Calu3 (cell line): Measurements from ENCODE around the gene CYTL1. TPM values are rescaled to one million over a fixed set of nuclear protein-coding genes. Genes with fewer than 3 reads are reported as not detected.

Experiments
- BruUV-seq: library from RNA; stranded (reverse); fragments of 400-500 nt; replicated peaks from 2 replicates; lab custom pipeline; 2021; lab: Mats Ljungman, UMichigan
- CTCF ChIA-PET: fragments of 300-600 bp; sonication (Branson Sonifier 250); formaldehyde crosslinking; loops from one replicate; lab custom pipeline; 2022; ENCODE audit warnings: antibody characterized with exemption; lab: Charles Lee
- DNase-seq: peaks from one replicate; pipeline ENCODE4 v3.0.0; 2022
- H3K27ac Mint-ChIP-seq: one replicate; pipeline ENCODE4 v1.8.0; 2022; ENCODE audit warnings: mixed read lengths; ENCODE audit not compliant: unreplicated experiment
- H3K27me3 Mint-ChIP-seq: one replicate; pipeline ENCODE4 v1.8.0; 2022; ENCODE audit warnings: mixed read lengths; ENCODE audit not compliant: unreplicated experiment
- H3K36me3 Mint-ChIP-seq: one replicate; pipeline ENCODE4 v1.8.0; 2022; ENCODE audit warnings: mild to moderate bottlenecking, moderate library complexity, mixed read lengths; ENCODE audit not compliant: insufficient read depth, unreplicated experiment
- H3K4me1 Mint-ChIP-seq: one replicate; pipeline ENCODE4 v1.8.0; 2022; ENCODE audit warnings: mild to moderate bottlenecking, low read depth, mixed read lengths; ENCODE audit not compliant: unreplicated experiment
- H3K4me3 Mint-ChIP-seq: one replicate; pipeline ENCODE4 v1.8.0; 2022; ENCODE audit warnings: mild to moderate bottlenecking, low read depth, moderate library complexity, mixed read lengths; ENCODE audit not compliant: unreplicated experiment
- H3K9me3 Mint-ChIP-seq: one replicate; pipeline ENCODE4 v1.8.0; 2022; ENCODE audit warnings: low read depth, mixed read lengths; ENCODE audit not compliant: unreplicated experiment
- CTCF ChIP-seq: fragments of 200-600 bp; IDR thresholded peaks from one replicate; pipeline ENCODE4 v1.8.0; 2022; ENCODE audit warnings: antibody characterized with exemption; ENCODE audit not compliant: unreplicated experiment
- intact Hi-C: fragments of 100-400 bp; cut with micrococcal nuclease; formaldehyde crosslinking; loops from one replicate; pipeline ENCODE4 v1.10.0; 2022; ENCODE audit not compliant: unreplicated experiment
- total RNA-seq: library from RNA; stranded (reverse); gene quantifications from 2 replicates; pipeline ENCODE4 v1.2.3, GENCODE V29; 2022

CYTL1 gene
- total RNA-seq, 1 experiment from 2014 or later = not detected

GRCh38 chr4:5037553-5038551 lies 18.6 kb upstream of the CYTL1 start:
- TF ChIP-seq CTCF = no peak
- CTCF ChIA-PET = interaction anchor here (0.6 kb wide), 1 partner anchor 558 kb away, joined by 4 read pairs; no protein-coding TSS in a partner anchor
- no peaks in the 10 kb centered on the region for H3K9me3 Mint-ChIP-seq
- H3K4me1 Mint-ChIP-seq = no peaks in the 10 kb centered on the region
- H3K27me3 Mint-ChIP-seq = no peaks in the 10 kb centered on the region
- DNase-seq = no peak
- intact Hi-C loops = no loop called here
- no peak overlapping the region for H3K4me3 Mint-ChIP-seq
- no TSS peak for BruUV-seq
- H3K27ac Mint-ChIP-seq = no peak overlapping the region
- H3K36me3 Mint-ChIP-seq = no peaks in the 10 kb centered on the region

GRCh38 chr4:5036239-5036638 lies 17.0 kb upstream of the CYTL1 start:
- H3K4me3 Mint-ChIP-seq = no peak overlapping the region
- no peak for DNase-seq
- no peaks in the 10 kb centered on the region for H3K4me1 Mint-ChIP-seq

GRCh38 chr4:5034206-5034605 lies 14.9 kb upstream of the CYTL1 start:
- intact Hi-C loops = no loop called here
- no peak for DNase-seq
- Mint-ChIP-seq H3K27ac (no peak overlapping the region), H3K27me3 (no peaks in the 10 kb centered on the region), H3K4me1 (no peaks in the 10 kb centered on the region), H3K36me3 (no peaks in the 10 kb centered on the region), H3K4me3 (no peak overlapping the region), H3K9me3 (peaks cover 3% of the 10 kb centered on the region)
- no TSS peak for BruUV-seq
- no peak for TF ChIP-seq CTCF
- CTCF ChIA-PET = no interaction called here

More at GRCh38 chr4:5036239-5036638, 17.0 kb upstream of the CYTL1 start:
- H3K36me3 Mint-ChIP-seq = no peaks in the 10 kb centered on the region
- no peak for TF ChIP-seq CTCF
- intact Hi-C loops = no loop called here
- H3K27ac Mint-ChIP-seq = no peak overlapping the region
- no peaks in the 10 kb centered on the region for H3K9me3 Mint-ChIP-seq
- H3K27me3 Mint-ChIP-seq = no peaks in the 10 kb centered on the region
- CTCF ChIA-PET = no interaction called here
- no TSS peak for BruUV-seq

- H3K9me3 Mint-ChIP-seq = peaks cover 3% of the 10 kb centered on the region
- no peaks in the 10 kb centered on the region for H3K4me1 Mint-ChIP-seq
- no peaks in the 10 kb centered on the region for H3K27me3 Mint-ChIP-seq
- BruUV-seq = no TSS peak
- TF ChIP-seq CTCF = no peak
- CTCF ChIA-PET = no interaction called here
- intact Hi-C loops = no loop called here
- H3K27ac Mint-ChIP-seq = no peak overlapping the region
- H3K4me3 Mint-ChIP-seq = no peak overlapping the region
- DNase-seq = no peak
- H3K36me3 Mint-ChIP-seq = no peaks in the 10 kb centered on the region
Measured at GRCh38 chr4:5033281-5033841, 14.1 kb upstream of the CYTL1 start.
